C1 segment of cervical spinal cord (tissue), 14 donors: Measurements from ENCODE around the gene GPR3.
"Not testable (repeated sequence)": the region's sequence is repeated elsewhere in the genome, so short reads cannot be mapped to it uniquely, and the experiment has no call there.

Experiments
- DNase-seq, 14 donors: peaks; one replicate each; lab custom pipeline; 2025; lab: John Stamatoyannopoulos, UW

Gene GPR3

GRCh38 chr1:27379564-27380122 is 12.8 kb upstream of the GPR3 start:
- no peak for DNase-seq

GRCh38 chr1:27380224-27380623 is 12.2 kb upstream of the GPR3 start:
- no peak for DNase-seq

GRCh38 chr1:27380766-27381733 is 11.4 kb upstream of the GPR3 start:
- DNase-seq, result no peak

- no peak for DNase-seq
Measured at GRCh38 chr1:27381969-27382762, 10.3 kb upstream of the GPR3 start.

- DNase-seq, result no peak
Measured at GRCh38 chr1:27383039-27383605, 9.3 kb upstream of the GPR3 start, which contains the start of gene CD164L2. TSS of gene CD164L2 (minus strand) at chr1:27383333. CDS start at chr1:27383239, 94 bp downstream.

- DNase-seq, result no peak
Measured at GRCh38 chr1:27383661-27384060, 8.8 kb upstream of the GPR3 start.

- DNase-seq, result not testable (repeated sequence)
Measured at GRCh38 chr1:27384797-27385196, 7.6 kb upstream of the GPR3 start.

- peak in 2 of 14 donors; percentile 23 to 63 for DNase-seq
Measured at GRCh38 chr1:27388337-27389005, 4.0 kb upstream of the GPR3 start.

- DNase-seq, result peak in 6 of 14 donors; percentile 11 to 74 (median 24)
Measured at GRCh38 chr1:27391511-27392095, 819 bp upstream of the GPR3 start.

GRCh38 chr1:27392778-27393635 is 585 bp downstream of the GPR3 start:
- DNase-seq, result no peak

GRCh38 chr1:27393641-27394281 is 1.3 kb downstream of the GPR3 start:
- DNase-seq, result no peak

GRCh38 chr1:27394282-27394658 is 1.8 kb downstream of the GPR3 start:
- DNase-seq, result peak in 1 of 14 donors; percentile 62

- DNase-seq, result no peak
Measured at GRCh38 chr1:27394925-27395324, 2.5 kb downstream of the GPR3 start.

- DNase-seq, result peak in 12 of 14 donors; percentile 20 to 79 (median 45)
Measured at GRCh38 chr1:27395441-27396195, 3.2 kb downstream of the GPR3 start.

- no peak for DNase-seq
Measured at GRCh38 chr1:27397110-27397509, 4.7 kb downstream of the GPR3 start.

GRCh38 chr1:27397749-27398148 is 5.3 kb downstream of the GPR3 start:
- no peak for DNase-seq

- DNase-seq, result no peak
Measured at GRCh38 chr1:27398405-27399149, 6.2 kb downstream of the GPR3 start.
